GM21528 (cell line): ENCODE data around the gene TP63.

ENCODE experiments used
- ATAC-seq: cut with Tn5 transposase; IDR thresholded peaks from one replicate; pipeline ENCODE4 v1.9.1; 2021; ENCODE audit warnings: mild to moderate bottlenecking, moderate library complexity; ENCODE audit not compliant: unreplicated experiment, low FRiP score

TP63 gene

GRCh38 chr3:189680723-189681122 lies 49.5 kb downstream of the TP63 start:
- no peak for ATAC-seq

GRCh38 chr3:189683546-189684255 lies 52.5 kb downstream of the TP63 start:
- no peak for ATAC-seq

- ATAC-seq, result no peak
These were observed 53.1 kb downstream of the TP63 start for GRCh38 chr3:189684317-189684716.

GRCh38 chr3:189685291-189685690 lies 54.1 kb downstream of the TP63 start:
- ATAC-seq, result no peak

GRCh38 chr3:189685860-189686259 lies 54.7 kb downstream of the TP63 start:
- ATAC-seq, result no peak

GRCh38 chr3:189687475-189687874 lies 56.3 kb downstream of the TP63 start:
- ATAC-seq, result no peak

- ATAC-seq, result no peak
These were observed 57.1 kb downstream of the TP63 start for GRCh38 chr3:189688262-189688661.

- no peak for ATAC-seq
These were observed 58.4 kb downstream of the TP63 start for GRCh38 chr3:189689625-189690024.

- no peak for ATAC-seq
These were observed 59.0 kb downstream of the TP63 start for GRCh38 chr3:189690237-189690636.

- ATAC-seq, result no peak
These were observed 59.5 kb downstream of the TP63 start for GRCh38 chr3:189690672-189691071.

GRCh38 chr3:189695400-189695799 lies 64.2 kb downstream of the TP63 start:
- ATAC-seq, result no peak

- ATAC-seq, result no peak
These were observed 67.6 kb downstream of the TP63 start for GRCh38 chr3:189698811-189699210.

GRCh38 chr3:189699885-189700284 lies 68.7 kb downstream of the TP63 start:
- ATAC-seq, result no peak

- no peak for ATAC-seq
These were observed 71.0 kb downstream of the TP63 start for GRCh38 chr3:189702066-189702646.

- ATAC-seq, result no peak
These were observed 72.7 kb downstream of the TP63 start for GRCh38 chr3:189703865-189704264.

GRCh38 chr3:189708375-189708774 lies 77.2 kb downstream of the TP63 start:
- ATAC-seq, result no peak

GRCh38 chr3:189710620-189711402 lies 79.6 kb downstream of the TP63 start:
- no peak for ATAC-seq

GRCh38 chr3:189712906-189713483 lies 81.8 kb downstream of the TP63 start:
- ATAC-seq, result no peak

- peak; percentile 46 for ATAC-seq
These were observed 84.1 kb downstream of the TP63 start for GRCh38 chr3:189714991-189715961.

GRCh38 chr3:189718215-189718614 lies 87.0 kb downstream of the TP63 start:
- no peak for ATAC-seq
